ENCODE measurements around the gene HASPIN.

DNA sequence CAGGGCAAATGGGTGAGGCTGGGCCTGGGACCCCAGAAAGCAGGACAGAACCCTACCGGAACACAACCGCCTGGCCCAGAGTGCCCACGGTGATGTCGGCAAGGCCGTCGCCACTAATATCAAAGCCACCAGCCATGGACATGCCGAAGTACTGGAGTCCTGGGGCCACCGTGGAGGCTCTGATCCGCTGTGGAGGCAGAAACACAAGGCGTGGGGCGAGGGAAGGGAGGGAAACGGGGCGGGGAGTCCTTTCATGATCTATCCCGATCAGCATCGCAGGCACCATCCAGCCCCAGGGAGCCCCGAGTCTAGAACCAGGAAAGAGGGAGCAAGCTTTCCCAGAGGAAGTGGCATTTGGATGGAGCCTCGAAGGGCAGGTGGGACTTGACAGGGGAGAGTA, 26.6 kb downstream of the HASPIN start:
- TF ChIP-seq, protein P1, sequence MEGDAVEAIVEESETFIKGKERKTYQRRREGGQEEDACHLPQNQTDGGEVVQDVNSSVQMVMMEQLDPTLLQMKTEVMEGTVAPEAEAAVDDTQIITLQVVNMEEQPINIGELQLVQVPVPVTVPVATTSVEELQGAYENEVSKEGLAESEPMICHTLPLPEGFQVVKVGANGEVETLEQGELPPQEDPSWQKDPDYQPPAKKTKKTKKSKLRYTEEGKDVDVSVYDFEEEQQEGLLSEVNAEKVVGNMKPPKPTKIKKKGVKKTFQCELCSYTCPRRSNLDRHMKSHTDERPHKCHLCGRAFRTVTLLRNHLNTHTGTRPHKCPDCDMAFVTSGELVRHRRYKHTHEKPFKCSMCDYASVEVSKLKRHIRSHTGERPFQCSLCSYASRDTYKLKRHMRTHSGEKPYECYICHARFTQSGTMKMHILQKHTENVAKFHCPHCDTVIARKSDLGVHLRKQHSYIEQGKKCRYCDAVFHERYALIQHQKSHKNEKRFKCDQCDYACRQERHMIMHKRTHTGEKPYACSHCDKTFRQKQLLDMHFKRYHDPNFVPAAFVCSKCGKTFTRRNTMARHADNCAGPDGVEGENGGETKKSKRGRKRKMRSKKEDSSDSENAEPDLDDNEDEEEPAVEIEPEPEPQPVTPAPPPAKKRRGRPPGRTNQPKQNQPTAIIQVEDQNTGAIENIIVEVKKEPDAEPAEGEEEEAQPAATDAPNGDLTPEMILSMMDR (IDR thresholded peaks at IDR 0.05), result no peak
- no peak for TF ChIP-seq POLR2A (IDR thresholded peaks at IDR 0.05)

Data from esophagus squamous epithelium (tissue), 4 donors.